ENCODE data around the gene PTPRU.

PTPRU gene

DNA sequence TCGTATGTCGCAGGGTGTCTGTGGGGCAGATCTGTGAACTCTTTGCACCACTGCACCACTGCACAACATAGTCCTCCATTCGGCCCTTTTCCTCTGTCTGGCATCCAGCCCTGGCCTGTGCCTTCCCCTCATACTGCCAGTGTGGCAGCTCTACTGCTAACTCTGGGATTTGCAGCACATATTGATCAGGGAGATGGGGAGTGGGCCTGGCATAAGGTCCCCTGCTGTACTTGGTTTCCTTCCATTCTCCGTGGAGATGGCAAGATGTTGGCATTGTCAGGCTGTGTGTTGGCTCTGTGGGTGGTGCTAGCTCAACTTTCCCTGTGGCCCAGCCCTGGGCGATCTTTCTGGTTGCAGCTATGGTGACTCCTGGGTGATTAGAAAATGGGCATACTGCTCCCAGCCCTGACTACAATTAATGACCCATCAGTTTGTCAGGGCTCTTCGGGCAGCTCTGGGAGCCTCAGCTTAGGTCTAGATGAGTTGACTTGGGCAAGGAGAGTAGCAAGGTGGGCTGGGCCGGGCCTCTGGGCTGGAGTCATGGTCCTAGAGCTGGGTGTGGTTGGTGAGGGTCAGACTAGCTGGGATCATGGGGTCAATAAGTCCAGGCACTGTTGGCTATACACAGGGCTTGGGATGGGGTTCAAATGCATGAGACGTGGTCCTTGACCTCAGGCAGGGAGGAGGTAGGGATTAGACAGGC is 11.4 kb downstream of the PTPRU start:
- no peaks in the 10 kb centered on the region for H3K27me3 ChIP-seq (ENCODE audit: low read length)

GRCh38 chr1:29248409-29248808 is 12.1 kb downstream of the PTPRU start:
- H3K27ac ChIP-seq (ENCODE audit: low read depth, low read length) = no peak overlapping the region
- TF ChIP-seq CTCF (IDR thresholded peaks at IDR 0.05; ENCODE audit: insufficient read depth, low read length, poor library complexity, severe bottlenecking) (no peak), EZH2phosphoT487 (conservative IDR thresholded peaks at IDR 0.05; ENCODE audit: low read length) (no peak)

More for the DNA sequence above, 11.4 kb downstream of the PTPRU start:
- Histone ChIP-seq H3K27ac (ENCODE audit: low read depth, low read length) (no peak overlapping the region), H4K20me1 (ENCODE audit: low read depth, low read length) (no peaks in the 10 kb centered on the region), H3K9ac (ENCODE audit: low read length) (no peak overlapping the region), H3K79me2 (ENCODE audit: insufficient read depth, low read length) (no peaks in the 10 kb centered on the region), H3F3A (ENCODE audit: insufficient read depth) (no peaks in the 10 kb centered on the region), H3K4me2 (ENCODE audit: low read depth, low read length, poor library complexity, severe bottlenecking) (no peak overlapping the region), H3K36me3 (ENCODE audit: low read length) (no peaks in the 10 kb centered on the region), H3K9me2 (replicated peaks; ENCODE audit: insufficient read depth, low read length) (no peaks in the 10 kb centered on the region), H3K9me3 (ENCODE audit: insufficient read depth, low read length) (no peaks in the 10 kb centered on the region), H2AFZ (ENCODE audit: low read depth, low read length, severe bottlenecking) (no peak overlapping the region), H3K4me3 (ENCODE audit: insufficient read depth, low read length, poor library complexity, severe bottlenecking) (no peak overlapping the region)
- TF ChIP-seq CTCF (IDR thresholded peaks at IDR 0.05; ENCODE audit: insufficient read depth, low read length, poor library complexity, severe bottlenecking) (no peak), EZH2phosphoT487 (conservative IDR thresholded peaks at IDR 0.05; ENCODE audit: low read length) (no peak)

DNA sequence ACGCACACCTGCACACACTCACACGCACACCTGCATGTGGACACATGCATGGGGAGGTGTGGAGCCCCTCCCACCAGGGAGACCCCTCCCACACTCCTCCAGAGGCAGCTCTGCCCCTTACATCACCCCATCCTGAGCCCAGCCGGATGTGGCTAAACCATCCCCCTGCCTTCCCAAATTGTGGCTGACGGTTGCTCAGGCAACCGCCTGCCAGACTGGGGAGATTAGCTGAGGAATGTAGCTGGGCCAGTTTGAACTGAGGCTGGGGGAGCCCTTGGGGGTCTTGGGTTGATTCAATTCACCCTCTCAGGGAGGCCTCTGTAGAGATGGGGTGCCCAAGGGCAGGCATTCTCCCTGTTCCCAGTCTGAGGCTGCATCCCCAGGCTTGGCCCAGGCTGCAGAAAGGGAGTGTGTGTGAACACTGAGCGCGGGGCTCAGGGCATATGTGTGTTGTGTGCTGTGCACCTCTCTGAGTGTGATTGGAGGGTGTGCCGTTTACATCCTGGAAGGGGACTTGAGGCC is 12.9 kb downstream of the PTPRU start:
- Histone ChIP-seq H4K20me1 (ENCODE audit: low read depth, low read length) (no peaks in the 10 kb centered on the region), H3K27ac (ENCODE audit: low read depth, low read length) (no peak overlapping the region)

More at GRCh38 chr1:29248409-29248808, 12.1 kb downstream of the PTPRU start:
- no peak overlapping the region for H3K9ac ChIP-seq (ENCODE audit: low read length)
- H3K27me3 ChIP-seq (ENCODE audit: low read length) = no peaks in the 10 kb centered on the region
- no peak overlapping the region for H3K4me2 ChIP-seq (ENCODE audit: low read depth, low read length, poor library complexity, severe bottlenecking)
- no peaks in the 10 kb centered on the region for H4K20me1 ChIP-seq (ENCODE audit: low read depth, low read length)
- H3K79me2 ChIP-seq (ENCODE audit: insufficient read depth, low read length) = no peaks in the 10 kb centered on the region
- no peaks in the 10 kb centered on the region for H3K9me3 ChIP-seq (ENCODE audit: insufficient read depth, low read length)
- H3K36me3 ChIP-seq (ENCODE audit: low read length) = no peaks in the 10 kb centered on the region
- H3K9me2 ChIP-seq (replicated peaks; ENCODE audit: insufficient read depth, low read length) = no peaks in the 10 kb centered on the region
- H2AFZ ChIP-seq (ENCODE audit: low read depth, low read length, severe bottlenecking) = no peak overlapping the region
- H3F3A ChIP-seq (ENCODE audit: insufficient read depth) = no peaks in the 10 kb centered on the region
- no peak overlapping the region for H3K4me3 ChIP-seq (ENCODE audit: insufficient read depth, low read length, poor library complexity, severe bottlenecking)

More for the DNA sequence above, 12.9 kb downstream of the PTPRU start:
- H3K36me3 ChIP-seq (ENCODE audit: low read length) = no peaks in the 10 kb centered on the region
- TF ChIP-seq CTCF (IDR thresholded peaks at IDR 0.05; ENCODE audit: insufficient read depth, low read length, poor library complexity, severe bottlenecking) (no peak), EZH2phosphoT487 (conservative IDR thresholded peaks at IDR 0.05; ENCODE audit: low read length) (no peak)
- H3K4me2 ChIP-seq (ENCODE audit: low read depth, low read length, poor library complexity, severe bottlenecking) = no peak overlapping the region
- H3K79me2 ChIP-seq (ENCODE audit: insufficient read depth, low read length) = no peaks in the 10 kb centered on the region
- H3K9me2 ChIP-seq (replicated peaks; ENCODE audit: insufficient read depth, low read length) = no peaks in the 10 kb centered on the region
- H2AFZ ChIP-seq (ENCODE audit: low read depth, low read length, severe bottlenecking) = no peak overlapping the region
- H3K9ac ChIP-seq (ENCODE audit: low read length) = no peak overlapping the region
- no peak overlapping the region for H3K4me3 ChIP-seq (ENCODE audit: insufficient read depth, low read length, poor library complexity, severe bottlenecking)
- no peaks in the 10 kb centered on the region for H3K9me3 ChIP-seq (ENCODE audit: insufficient read depth, low read length)
- no peaks in the 10 kb centered on the region for H3F3A ChIP-seq (ENCODE audit: insufficient read depth)
- no peaks in the 10 kb centered on the region for H3K27me3 ChIP-seq (ENCODE audit: low read length)
